ENCODE results near the gene TMEM204. TPM values are rescaled to one million over a fixed set of nuclear protein-coding genes. Genes with fewer than 3 reads are reported as not detected.

TMEM204 gene
- total RNA-seq, 4 donors from 2014 or later = 21.4 to 141 (median 41.7) TPM

DNA sequence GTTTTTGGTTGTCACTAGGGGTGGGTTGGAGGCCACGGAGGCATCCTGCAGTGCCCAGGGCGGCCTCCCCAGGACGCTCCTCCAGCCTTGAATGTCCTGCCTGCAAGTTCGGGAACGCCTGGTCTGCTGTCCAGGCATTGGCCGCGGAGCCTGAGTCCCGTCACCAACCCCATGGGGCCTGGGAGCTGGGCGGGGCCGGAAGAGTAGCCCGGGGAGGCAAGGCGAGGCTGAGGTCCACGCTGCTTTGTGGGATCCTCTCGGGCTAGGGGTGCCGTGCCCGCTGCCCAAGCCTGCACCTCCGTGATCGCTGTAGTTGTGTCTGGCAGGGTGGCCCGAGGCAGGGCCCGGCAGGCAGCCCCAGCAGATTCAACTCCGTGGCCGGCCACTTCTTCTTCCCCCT is 27.6 kb upstream of the TMEM204 start:
- ATAC-seq (ENCODE audit: low FRiP score) (no peak), DNase-seq (ENCODE audit: low spot score) (no peak)
- TF ChIP-seq, protein P1, sequence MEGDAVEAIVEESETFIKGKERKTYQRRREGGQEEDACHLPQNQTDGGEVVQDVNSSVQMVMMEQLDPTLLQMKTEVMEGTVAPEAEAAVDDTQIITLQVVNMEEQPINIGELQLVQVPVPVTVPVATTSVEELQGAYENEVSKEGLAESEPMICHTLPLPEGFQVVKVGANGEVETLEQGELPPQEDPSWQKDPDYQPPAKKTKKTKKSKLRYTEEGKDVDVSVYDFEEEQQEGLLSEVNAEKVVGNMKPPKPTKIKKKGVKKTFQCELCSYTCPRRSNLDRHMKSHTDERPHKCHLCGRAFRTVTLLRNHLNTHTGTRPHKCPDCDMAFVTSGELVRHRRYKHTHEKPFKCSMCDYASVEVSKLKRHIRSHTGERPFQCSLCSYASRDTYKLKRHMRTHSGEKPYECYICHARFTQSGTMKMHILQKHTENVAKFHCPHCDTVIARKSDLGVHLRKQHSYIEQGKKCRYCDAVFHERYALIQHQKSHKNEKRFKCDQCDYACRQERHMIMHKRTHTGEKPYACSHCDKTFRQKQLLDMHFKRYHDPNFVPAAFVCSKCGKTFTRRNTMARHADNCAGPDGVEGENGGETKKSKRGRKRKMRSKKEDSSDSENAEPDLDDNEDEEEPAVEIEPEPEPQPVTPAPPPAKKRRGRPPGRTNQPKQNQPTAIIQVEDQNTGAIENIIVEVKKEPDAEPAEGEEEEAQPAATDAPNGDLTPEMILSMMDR (IDR thresholded peaks at IDR 0.05) = no peak

DNA sequence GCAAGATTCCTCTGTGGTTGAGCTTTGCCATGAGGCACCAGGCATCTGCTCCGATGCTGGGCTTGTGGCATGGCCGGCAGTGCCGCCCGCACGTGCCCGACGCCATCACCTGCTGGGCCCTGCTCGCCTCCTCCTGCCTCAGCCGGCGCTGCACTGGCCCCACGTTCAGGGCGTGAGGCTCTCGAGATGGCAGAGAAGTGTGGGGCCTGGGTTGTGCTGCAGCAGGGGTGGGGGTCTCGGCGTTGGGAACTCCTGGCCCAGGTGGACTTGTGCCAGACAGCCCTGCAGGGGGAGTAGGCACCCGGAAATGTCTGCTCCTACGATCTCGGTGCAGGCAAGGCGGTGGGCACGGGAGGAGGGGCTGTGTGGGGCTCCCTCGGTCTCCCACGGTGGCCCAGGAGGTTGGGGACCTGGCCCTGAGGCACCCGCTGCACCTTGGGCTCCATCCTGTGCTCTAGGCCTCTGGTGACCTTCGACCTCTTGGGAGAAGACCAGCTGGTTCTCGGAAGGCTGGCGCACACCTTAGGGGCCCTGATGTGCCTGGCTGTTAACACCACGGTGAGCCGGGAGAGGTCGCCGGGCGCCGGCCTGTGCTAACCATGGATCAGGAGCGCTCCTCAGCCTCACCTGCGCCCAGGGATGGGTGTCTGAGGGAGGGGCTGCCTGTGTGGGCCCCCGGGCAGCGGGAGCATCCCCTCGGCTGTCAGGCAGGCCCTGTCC is 26.8 kb upstream of the TMEM204 start:
- no peak for DNase-seq (ENCODE audit: low spot score)
- TF ChIP-seq, protein P1 (IDR thresholded peaks at IDR 0.05) = no peak
- ATAC-seq (ENCODE audit: low FRiP score) = no peak

DNA sequence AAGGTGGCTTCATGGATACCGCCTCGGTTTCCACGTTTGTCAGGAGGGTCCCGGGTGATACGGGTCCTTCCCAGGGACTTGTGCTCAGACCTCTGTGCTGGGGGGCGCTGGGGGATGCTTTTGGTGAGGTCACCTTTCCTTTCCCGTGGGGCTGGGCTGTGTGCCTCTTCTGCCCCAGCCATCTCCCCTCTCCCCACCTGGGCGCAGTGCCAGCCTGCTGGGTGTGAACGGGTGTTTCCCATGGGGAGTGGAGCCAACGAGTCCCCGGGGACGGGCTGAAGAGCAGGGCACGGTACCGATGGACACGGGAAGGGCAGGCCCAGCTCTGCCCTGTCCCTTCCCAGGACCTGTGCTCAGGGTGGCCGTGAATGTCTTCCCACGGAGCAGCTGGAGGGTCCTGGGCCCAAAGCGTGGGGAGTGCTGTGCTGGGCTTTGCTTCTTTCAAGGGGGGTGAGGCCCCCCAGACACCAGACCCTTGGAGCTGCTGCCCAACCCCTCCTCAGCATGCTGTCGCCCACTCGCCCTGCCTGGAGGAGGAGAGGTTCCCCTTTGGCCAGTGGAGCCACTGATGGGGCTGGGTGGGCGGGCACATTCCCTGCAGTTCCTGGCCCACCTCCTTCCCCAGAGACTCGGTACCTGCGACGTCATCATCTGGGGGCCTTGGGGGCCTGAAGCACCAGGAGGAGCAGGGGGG is 24.8 kb upstream of the TMEM204 start:
- no peak for ATAC-seq (ENCODE audit: low FRiP score)
- DNase-seq (ENCODE audit: low spot score) = no peak

DNA sequence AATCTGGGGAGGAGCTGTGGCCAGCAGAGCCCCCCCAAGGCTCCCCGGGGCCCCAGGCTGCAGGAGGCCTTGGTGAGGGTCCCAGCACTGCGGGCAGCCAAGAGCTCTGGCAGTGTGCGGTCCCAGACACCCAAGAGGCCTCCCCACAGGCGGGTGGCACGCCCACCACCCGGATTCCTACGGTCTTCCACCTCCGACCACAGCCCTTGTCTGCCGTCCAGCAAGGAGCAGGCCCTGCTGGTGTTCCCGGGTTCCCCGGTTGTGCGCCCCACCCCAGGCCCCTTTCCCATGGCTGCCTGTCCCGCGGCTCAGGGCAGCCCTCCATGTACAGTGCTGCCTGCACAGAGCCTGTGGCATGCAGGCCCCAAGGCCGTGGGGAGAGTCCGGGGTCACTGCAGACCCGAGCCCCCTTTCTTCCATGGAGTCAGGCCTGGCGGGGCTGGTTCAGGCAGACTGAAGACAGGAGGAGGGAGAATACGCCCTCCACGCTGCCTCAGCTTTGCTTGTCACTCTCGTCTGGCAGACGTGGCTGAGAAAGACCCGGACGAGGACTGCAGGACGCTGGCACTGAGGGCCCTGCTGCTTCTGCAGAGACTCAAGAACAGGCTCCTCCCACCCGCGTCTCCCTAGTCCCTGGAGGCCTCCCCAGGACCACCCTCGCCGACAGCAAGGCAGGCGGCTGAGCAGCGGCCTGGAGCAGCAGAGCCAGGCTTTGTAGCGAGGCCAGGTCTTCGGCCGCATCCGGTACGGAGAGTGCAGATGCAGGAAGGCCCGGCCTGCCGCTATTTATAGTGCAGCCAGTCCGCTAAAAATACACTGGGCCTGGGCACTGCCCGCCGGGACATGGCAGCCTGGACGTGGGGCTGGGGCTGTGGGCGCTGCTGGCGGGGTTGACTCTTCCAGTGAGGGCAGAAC is 23.9 kb upstream of the TMEM204 start:
- no peak for ATAC-seq (ENCODE audit: low FRiP score)
- TF ChIP-seq, protein P1 (IDR thresholded peaks at IDR 0.05) = no peak
- no peak for DNase-seq (ENCODE audit: low spot score)

More for the DNA sequence above, 24.8 kb upstream of the TMEM204 start:
- TF ChIP-seq, protein P1 (IDR thresholded peaks at IDR 0.05) = no peak

DNA sequence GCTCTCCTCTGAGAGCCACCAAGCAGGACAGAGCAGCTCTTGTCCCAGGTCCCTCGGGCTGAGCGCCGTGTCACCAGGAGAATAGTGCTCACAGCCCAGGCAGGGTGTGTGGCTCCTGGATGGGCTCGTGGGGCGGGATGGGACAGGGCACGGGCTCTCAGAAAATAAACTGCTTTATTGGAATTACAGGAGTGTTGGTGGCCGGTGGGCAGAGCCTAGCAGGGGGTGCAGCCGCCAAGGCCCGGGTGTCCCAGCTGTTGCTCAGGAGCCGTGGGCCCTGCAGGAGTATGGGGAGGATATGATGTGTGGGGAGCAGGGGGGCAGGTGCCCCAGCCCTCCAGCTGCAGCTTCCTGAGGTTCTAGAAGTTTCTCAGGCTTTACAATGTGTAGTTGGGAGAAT is 23.2 kb upstream of the TMEM204 start:
- no peak for ATAC-seq (ENCODE audit: low FRiP score)
- TF ChIP-seq, protein P1 (IDR thresholded peaks at IDR 0.05) = no peak
- DNase-seq (ENCODE audit: low spot score) = no peak

DNA sequence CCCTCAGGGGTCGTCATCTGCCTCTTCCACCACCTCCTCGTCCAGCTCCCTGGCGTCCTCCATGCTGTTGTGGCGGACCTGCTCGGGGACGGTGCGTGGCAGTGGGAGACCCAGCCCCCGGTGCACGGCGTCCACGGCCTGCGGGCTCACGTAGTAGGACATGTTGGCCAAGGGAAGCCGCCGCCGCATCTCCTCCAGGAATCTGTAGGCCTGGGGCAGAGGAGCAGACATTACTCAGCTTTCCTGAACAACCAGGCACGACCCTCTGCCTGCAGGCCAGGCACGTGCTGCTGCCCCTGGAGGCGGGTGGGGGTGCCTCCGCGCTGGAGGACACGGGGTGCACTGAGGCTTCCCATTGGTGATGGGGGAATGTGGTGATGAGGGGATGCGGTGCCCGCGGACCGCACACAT is 22.5 kb upstream of the TMEM204 start:
- ATAC-seq (ENCODE audit: low FRiP score) (no peak), DNase-seq (ENCODE audit: low spot score) (no peak)
- TF ChIP-seq, protein P1 (IDR thresholded peaks at IDR 0.05) = no peak
